GM19324 (cell line): ENCODE results near the gene FOXK2.
"Not testable (repeated sequence)": the region's sequence is repeated elsewhere in the genome, so short reads cannot be mapped to it uniquely, and the experiment has no call there.

ENCODE experiments used
- ATAC-seq: cut with Tn5 transposase; IDR thresholded peaks from one replicate; pipeline ENCODE4 v1.9.1; 2021; ENCODE audit warnings: mild to moderate bottlenecking, moderate library complexity; ENCODE audit not compliant: unreplicated experiment, low FRiP score

The FOXK2 gene

DNA sequence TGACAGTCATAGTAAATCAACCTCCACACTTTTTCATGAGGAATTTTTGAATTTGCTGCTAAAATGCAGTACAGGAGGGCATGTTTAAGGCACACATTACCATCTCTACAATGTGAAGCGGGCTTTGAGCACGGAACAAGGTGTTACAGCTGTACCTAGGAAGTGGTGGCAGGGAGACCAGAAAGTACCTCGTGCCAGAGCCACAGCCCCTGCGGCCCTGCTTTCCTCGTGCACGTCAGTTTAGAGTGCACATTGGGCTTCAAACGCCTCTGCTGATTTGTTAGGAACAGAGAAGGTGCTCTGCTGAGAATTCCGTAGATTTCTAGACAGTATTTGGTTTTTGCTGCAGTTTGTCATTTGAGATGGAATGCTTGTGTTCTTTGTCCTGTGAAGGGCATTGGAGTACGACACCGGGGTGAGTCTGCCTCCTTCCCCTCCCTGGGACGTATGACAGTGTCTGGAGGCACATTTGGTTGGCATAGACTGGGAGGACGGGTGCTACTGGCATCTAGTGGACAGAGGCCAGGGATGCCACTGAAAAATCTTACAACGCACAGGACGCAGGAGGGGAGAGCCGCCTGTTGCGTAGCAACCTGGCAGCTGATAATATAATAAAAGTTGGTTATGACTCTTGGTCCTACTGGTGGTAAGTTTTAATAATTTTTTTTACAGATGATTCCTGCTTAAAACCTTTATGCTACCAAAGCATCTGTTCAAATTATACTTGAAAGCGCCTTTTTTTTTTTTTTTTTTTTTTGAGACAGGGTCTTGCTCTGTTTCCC, 9.1 kb downstream of the FOXK2 start:
- ATAC-seq, result no peak

DNA sequence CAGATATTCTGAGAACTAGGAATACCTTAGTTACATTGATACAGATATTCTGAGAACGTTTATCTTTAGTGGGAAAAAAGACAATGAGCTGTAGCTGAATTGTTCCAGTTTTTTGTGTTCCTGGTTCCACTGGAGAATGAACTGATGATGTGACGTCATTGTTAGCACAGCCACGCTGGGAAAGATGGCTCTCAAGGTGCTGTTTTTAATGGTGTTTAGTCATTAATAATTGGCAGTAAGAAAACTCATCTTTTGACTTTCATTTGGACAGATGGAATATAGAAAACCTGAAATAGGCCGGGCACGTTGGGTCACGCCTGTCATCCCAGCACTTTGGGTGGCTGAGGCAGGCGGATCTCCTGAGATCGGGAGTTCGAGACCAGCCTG, 10.4 kb downstream of the FOXK2 start:
- no peak for ATAC-seq

DNA sequence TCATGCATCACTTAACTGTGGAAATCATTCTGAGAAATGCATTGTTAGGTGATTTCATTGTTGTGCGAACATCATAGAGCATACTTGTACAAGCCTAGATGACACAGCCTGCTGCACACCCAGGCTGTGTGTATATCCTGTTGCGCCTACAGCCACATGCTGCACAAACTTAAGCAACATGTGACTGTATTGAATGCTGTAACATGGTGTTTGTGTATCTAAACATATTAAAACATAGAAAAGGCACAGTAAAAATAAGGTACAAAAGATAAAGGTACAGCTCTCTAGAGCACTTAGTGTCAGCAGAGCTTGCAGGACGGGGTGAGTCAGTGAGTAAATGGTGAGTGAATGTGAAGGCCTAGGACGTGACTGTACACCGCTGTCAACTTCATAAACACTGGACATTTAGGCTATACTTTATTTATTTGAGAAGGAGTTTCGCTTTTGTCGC, 11.9 kb downstream of the FOXK2 start:
- no peak for ATAC-seq

DNA sequence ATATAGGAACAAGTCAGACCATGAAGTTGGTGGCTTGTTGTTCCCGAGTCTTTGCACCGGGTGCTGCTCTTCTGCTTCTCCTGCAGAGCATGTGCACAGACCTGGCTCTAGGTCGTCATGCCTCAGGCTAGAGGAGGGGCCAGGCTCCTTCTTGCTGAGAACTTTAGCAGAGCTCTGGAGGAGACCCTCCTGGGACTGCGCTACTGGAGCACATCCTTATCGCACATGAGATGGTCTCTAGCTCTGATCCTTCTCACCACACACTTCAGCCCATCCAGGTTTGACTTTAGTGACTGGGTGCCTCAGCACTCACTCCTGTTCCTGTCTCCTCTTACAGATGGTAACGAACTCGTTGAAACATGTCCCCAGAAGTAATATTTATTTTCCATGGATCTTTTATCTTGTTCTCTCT, 14.9 kb downstream of the FOXK2 start:
- no peak for ATAC-seq

DNA sequence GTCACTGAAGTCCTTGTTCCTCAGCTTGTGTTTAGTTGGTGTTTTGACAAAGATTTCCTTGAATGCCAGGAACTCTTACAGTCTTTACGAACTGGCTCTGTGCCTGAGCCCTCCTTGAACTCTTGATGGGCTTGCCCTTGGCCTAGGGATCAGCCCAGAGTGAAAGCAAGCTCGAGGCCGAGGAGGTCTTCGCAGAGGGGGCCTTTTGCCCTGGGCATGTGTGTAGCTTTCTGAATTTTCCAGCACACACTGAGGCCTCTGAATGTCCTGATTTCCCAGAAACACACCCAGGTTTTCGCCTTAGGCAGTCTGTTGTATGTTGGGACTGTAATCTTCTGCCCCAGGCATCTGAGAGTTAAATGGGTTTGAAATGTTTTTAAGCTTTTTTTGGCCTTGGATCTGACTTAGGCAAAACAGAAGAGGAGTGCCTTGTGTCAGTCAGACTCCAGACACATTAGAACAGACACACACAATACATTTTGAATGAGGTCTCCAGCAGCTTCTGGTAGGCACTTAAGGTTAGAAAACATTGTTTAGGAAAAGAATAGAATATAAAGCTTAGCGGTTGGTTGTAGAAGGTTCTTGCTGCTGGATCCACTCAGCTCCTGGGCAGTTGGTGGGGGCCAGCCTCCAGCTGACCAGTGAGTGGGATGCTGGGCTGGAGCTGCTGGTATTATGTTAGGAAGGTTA, 17.1 kb downstream of the FOXK2 start:
- ATAC-seq, result no peak

DNA sequence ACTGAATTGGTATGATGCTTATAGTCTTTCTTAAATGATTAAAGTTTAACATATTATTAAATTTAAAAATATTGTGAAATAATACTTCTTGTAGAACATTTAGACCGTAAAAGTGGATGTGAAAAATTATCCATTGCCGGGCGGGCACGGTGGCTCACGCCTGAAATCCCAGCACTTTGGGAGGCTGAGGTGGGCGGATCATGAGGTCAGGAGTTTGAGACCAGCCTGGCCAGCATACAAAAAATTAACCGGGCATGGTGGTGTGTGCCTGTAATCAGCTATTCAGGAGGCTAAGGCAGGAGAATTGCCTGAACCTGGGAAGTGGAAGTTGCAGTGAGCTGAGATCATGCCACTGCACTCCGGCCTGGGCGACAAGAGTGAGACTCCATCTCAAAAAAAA, 17.7 kb downstream of the FOXK2 start:
- not testable (repeated sequence) for ATAC-seq

DNA sequence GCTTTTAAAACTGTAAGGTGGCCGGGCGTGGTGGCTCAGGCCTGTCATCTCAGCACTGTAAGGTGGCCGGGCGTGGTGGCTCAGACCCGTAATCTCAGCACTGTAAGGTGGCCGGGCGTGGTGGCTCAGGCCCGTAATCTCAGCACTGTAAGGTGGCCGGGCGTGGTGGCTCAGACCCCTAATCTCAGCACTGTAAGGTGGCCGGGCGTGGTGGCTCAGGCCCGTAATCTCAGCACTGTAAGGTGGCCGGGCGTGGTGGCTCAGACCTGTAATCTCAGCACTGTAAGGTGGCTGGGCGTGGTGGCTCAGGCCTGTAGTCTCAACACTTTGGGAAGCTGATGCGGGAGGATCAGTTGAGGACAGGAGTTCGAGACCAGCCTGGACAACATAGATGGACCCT, 19.5 kb downstream of the FOXK2 start:
- ATAC-seq, result not testable (repeated sequence)

DNA sequence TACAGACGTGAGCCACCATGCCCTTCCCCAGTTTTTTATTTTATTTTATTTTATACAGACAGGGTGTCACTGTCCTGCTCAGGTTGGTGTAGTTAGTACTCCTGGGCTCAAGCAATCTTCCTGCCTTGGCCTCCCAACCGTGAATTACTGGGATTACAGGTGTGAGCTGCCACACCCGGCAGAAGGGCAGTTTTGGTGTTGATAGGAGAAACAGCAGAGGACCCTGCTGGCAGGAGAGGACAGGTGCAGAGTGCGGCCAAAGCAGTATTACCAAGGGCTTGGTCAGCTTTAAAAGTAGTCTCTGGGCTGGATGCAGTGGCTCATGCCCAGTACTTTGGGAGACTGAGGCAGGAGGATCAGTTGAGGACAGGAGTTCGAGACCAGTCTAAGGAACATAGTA, 22.9 kb downstream of the FOXK2 start:
- no peak for ATAC-seq

DNA sequence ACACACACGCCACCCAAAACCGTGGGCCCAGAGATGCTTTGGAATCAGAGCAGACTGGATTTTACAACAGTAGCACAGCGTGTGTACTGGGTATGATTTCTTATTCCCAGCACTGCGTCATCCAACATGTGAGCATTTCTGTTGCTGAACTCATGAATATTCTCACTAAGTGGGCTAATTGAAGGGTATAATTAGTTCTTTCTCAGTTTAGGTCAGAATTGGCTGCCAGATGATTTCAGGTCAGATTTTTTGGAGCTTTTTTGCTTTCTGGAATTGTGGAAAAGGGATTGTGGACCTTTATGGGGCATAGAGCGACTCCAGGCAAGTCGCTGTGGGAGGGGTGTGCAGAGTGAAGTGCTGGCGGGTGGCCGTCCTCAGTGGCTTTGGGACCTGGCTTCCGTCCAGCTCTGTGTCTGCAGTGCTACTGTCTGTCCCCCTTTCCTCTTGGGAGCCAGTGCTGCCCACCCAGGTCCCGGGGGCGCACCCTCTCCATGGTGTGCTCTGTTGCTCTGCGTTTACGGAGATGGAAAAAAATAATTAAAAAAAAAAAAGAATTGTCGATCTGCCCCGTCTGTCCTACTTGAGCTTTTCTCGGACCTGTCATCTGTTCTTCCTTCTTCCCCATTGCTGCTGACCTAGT, 25.0 kb downstream of the FOXK2 start:
- ATAC-seq, result no peak

DNA sequence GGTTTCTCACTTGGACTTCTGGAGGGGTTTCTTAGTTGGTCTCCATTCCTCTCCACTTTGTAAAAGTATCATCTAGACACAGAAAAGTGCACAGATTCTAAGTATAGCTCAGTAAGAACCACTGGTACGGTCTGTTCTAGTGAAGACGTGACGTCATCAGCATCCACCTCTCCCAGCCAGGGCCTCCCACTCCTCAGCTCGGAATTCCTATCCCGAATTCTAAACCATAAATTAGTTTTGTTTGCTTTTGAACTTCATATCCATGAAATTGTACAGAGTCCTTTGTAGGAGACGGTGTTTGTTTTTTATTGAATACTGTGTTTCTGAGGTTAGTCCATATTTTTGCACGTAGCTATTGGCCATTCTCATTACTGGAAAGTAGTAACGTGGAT, 25.5 kb downstream of the FOXK2 start:
- ATAC-seq, result no peak

DNA sequence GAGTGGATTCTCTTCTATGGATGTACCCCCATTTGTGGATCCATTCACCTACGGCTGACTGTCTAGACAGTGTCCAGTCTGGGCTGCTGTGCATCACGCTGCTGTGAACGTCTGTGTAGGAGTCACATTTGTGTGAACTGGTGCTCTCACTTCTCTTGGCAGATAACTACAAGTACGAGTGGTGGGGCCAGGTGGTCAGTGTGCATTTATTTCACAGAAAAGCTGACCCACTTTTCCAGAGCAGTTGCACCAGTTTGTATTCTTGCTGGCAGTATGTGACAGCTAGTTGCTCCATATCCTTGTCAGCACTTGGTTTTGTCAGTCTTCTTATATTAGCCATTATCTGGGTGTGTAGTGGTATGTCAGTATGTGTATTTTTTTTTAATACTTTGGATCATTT, 28.4 kb downstream of the FOXK2 start:
- no peak for ATAC-seq

DNA sequence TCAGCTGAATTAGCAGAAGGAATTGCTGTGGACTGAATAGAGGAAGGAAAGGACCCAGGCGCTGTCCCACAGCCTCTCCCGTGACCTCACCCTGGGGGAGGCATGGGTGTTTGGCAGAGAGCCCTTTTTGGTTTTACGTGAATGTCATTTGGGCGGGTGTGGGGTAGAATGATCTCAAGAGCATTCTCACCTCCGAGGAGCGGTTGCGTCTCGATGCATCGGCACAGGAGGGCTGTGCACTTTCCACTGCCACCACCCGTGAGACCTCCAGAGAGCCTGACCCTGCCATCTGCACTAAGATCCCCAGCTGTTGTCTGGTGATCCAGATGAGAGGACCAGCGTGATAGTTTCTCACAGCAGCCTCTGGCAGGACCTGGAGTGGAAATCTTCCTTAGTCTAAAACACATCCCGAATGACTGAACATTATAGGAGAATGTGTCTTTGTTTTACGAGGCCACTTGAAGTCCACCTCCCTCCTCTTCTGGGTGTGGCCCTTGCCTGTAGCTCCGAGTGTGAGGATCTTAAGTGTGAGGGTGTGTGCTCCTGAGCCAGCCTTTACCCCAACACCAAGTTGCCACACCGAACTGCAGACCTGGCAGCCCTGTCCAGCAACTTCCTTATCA, 29.3 kb downstream of the FOXK2 start:
- ATAC-seq, result no peak

DNA sequence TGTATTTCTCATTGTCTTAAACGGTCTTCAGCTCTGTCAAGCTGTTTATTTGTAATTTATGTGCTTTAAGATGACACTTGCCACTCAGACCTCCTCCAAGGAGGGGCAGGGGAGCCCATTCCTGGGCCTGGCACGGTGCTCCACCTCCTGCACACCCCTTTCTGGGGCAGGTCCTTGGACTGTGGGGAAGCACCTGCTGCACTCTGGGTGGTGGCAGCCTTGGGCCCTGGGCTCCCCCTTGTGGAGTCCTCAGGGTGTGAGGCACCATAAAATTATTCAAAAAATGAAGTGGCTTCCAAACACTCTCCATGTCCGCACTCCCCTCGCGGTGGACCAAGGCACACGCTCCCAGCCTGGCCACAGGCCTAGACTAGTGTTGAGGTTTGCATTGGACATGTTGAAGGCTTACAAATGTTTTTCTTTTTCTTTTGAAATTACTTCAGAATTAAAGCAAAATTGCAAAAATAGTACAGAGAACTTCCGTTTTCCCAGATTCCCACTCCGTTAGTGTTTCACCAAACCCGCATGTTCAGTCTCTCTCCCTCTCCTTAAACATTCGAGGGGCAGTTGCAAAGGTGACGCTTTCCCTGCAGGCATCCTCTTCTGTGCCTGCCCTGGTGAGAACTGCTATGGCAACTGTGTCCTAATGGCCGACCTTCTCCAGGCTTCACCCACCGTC, 32.4 kb downstream of the FOXK2 start:
- peak; percentile 78 for ATAC-seq

DNA sequence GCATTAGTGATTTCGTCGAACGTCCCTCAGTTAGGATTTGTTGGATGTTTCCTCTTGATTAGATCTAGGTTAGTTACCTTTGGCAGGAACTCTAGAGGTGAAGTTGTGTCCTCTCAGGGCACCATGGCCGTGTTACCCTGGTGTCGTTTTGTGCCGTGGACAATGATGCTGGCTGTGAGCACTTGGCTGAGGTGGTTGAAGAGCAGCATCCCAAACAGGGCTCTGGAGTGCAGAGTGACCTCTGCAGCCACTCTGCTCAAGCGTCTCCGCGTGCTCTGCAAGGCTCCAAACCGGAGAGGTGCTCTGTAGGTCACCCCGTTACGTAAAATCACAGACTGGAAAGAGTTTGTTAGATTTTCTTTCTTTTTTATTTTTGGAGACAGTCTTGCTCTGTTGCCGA, 33.0 kb downstream of the FOXK2 start:
- ATAC-seq, result no peak

DNA sequence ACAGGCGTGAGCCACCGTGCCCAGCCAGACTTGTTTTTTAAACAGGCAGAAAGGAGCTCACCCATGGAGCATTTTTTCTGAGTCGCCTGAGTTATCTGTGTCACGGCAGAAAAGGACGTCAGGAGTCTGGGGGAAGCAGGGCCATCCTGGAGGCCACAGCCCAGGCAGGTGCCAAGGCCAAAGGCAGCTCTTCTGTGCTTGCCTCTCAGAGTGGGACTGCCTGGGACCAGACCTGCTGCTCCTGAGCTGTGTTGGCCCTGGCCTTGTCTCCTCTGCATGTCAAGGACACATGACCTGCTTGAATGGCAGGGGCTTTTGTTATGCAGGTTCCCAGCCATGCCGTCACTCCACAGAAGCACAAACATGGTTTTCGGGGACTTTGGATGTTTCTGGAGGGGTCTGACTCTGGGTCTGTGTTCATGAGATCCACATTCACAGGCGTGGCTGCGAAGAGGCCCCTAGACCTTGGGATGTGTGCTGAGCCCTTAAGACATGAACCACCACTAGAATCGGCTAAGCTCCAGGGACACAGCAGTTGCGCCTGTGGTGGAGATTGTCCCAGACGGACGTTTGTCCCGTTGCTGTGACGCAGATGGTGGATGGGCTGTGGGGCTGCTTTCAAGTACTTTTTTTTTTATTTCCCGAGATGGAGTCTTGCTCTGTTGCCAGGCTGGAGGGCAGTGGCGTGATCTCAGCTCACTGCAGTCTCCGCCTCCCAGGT, 33.8 kb downstream of the FOXK2 start:
- ATAC-seq, result no peak

DNA sequence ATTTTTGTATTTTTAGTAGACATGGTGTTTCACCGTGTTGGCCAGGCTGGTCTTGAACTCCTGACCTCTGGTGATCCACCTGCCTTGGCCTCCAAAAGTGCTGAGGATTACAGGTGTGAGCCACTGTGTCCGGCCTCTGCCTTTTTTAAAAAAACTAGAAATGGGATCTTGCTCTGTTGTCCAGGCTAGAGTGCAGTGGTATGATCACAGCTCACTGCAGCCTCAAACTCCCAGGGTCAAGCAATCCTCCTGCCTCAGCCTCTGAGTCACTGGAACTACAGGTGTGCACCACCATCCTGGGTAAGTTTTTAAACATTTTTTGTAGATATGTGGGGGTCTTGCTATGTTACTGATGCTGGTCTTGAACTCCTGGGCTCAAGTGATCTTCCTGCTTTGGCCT, 38.0 kb downstream of the FOXK2 start:
- ATAC-seq, result not testable (repeated sequence)

DNA sequence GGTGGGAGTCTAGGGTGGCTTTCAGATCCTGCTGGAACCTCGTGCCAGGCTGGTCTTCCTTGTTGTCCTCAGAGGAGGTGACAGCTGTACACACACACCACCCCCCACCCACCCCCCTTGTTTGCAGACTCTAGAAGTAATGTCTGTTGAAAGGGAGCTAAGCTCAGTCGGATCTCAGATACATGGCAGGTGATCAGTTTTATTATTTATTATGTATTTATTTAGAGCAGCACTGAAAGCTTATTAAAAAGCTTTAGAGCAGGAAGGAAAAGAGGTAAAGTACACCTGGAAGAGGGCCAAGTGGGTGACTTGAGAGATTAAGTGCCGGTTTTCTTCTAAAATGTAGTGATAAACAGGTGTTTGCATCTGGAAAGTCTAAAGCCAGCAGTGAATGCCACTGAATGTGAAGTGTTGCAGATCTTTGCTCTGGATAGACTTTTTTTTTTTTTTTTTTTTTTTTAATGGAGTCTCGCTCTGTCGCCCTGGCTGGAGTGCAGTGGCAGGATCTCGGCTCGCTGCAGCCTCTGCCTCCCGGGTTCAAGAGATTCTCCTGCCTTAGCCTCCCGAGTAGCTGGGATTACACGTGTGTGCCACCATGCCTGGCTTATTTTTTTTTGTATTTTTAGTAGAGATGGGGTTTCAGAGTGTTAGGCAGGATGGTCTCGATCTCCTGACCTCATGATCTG, 40.2 kb downstream of the FOXK2 start:
- no peak for ATAC-seq

DNA sequence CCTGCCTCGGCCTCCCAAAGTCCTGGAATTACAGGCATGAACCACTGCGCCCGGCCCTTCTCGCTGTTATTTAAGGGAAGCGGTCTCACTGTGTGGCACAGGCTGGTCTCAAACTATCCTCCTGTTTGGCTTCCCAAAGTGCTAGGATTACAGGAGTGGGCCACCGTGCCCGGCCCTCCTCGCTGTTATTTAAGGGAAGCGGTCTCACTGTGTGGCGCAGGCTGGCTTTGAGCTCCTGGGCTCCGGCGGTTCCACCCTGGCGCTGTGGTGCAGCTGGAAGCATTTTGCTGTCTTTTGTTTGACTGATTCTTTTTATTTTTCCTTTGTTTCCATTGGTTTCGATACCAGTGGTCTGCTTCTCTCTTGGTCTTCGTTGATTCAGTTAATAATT, 40.7 kb downstream of the FOXK2 start:
- ATAC-seq, result no peak

DNA sequence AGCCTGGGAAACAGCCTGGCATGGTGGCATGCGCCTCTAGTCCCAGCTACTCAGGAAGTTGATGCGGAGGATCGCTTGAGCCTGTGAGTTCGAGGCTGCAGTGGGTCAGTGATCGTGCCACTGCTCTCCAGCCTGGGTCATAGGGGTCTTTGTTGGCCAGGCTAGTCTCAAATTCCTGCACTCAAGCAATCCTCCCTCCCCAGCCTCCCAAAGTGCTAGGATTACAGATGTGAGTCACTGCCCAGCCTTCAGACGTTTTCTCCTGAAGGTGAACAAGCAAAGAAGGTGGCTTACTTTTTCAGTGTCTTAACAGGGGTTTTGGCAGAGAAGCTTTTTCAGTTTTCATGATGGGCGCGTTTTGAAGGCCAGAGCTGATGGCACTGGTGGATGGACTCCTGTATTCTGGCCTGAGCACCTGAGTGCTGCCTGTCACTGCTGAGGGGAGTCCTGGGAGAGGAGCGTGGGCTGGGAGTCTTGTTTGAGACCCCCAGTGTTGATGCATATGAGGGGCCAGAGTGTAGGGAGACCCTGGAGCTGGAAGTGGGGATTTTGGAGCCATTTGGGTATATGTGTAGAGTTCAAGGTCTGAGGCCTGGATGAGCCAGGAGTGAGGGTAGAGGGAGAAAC, 41.4 kb downstream of the FOXK2 start:
- no peak for ATAC-seq
